Effector memory CD4-positive, alpha-beta T cell (primary cell): ENCODE results near the gene SLC11A1.

Experiments used
- DNase-seq, 3 donors: peaks; one replicate each; pipeline ENCODE4 v3.0.0-alpha.2; 2020
- H3K27ac ChIP-seq: 2 replicates; pipeline ENCODE4 v1.7.0; 2013; ENCODE audit warnings: mild to moderate bottlenecking, low read length, moderate library complexity; ENCODE audit not compliant: insufficient read depth, poor library complexity, severe bottlenecking
- H3K27me3 ChIP-seq: replicated peaks from 2 replicates; pipeline ENCODE4 v1.7.0; 2013; ENCODE audit warnings: mild to moderate bottlenecking, low read length; ENCODE audit not compliant: insufficient read depth, control insufficient read depth, poor library complexity, severe bottlenecking
- H3K36me3 ChIP-seq: 2 replicates; pipeline ENCODE4 v1.7.0; 2013; ENCODE audit warnings: mild to moderate bottlenecking, low read length, moderate library complexity; ENCODE audit not compliant: control insufficient read depth, insufficient read depth
- H3K4me1 ChIP-seq: 2 replicates; pipeline ENCODE4 v1.7.0; 2013; ENCODE audit warnings: low read length, mild to moderate bottlenecking; ENCODE audit not compliant: control insufficient read depth, insufficient read depth, poor library complexity, severe bottlenecking
- H3K4me3 ChIP-seq: 2 replicates; pipeline ENCODE4 v1.7.0; 2013; ENCODE audit warnings: low read length, low read depth, mild to moderate bottlenecking; ENCODE audit not compliant: insufficient read depth, poor library complexity, severe bottlenecking
- H3K9me3 ChIP-seq: 2 replicates; pipeline ENCODE4 v1.7.0; 2013; ENCODE audit warnings: mild to moderate bottlenecking, low read length, moderate library complexity; ENCODE audit not compliant: control insufficient read depth
- total RNA-seq, 3 donors: gene quantifications; one replicate each; lab custom pipeline; 2026; lab: John Stamatoyannopoulos, UW

SLC11A1 gene
- total RNA-seq: 1.2 to 5.8 (median 1.8) reads per million in 3 donors

GRCh38 chr2:218381916-218382366 is at the start of gene SLC11A1:
TSS of gene SLC11A1 (plus strand) at chr2:218382273. CDS start at chr2:218382369, 96 bp downstream.
- Histone ChIP-seq H3K27me3 (no peaks in the 10 kb centered on the region), H3K4me1 (no peaks in the 10 kb centered on the region), H3K4me3 (no peak within 1 kb of the TSS), H3K27ac (no peak within 1 kb of the TSS), H3K9me3 (no peaks in the 10 kb centered on the region), H3K36me3 (no peaks in the 10 kb centered on the region)
- no peak for DNase-seq

GRCh38 chr2:218332288-218332687 is 49.8 kb upstream of the SLC11A1 start:
- Histone ChIP-seq H3K27ac (no peak overlapping the region), H3K4me1 (no peaks in the 10 kb centered on the region), H3K27me3 (no peaks in the 10 kb centered on the region), H3K36me3 (no peaks in the 10 kb centered on the region), H3K9me3 (no peaks in the 10 kb centered on the region), H3K4me3 (no peak overlapping the region)
- DNase-seq: no peak

- Histone ChIP-seq H3K4me3 (no peak overlapping the region), H3K9me3 (no peaks in the 10 kb centered on the region), H3K27me3 (no peaks in the 10 kb centered on the region), H3K36me3 (no peaks in the 10 kb centered on the region), H3K27ac (no peak overlapping the region), H3K4me1 (no peaks in the 10 kb centered on the region)
- DNase-seq: no peak
Measured at GRCh38 chr2:218332920-218333645, 49.0 kb upstream of the SLC11A1 start.

GRCh38 chr2:218334531-218334930 is 47.5 kb upstream of the SLC11A1 start:
- no peaks in the 10 kb centered on the region for H3K9me3 ChIP-seq
- no peak overlapping the region for H3K27ac ChIP-seq
- no peak overlapping the region for H3K4me3 ChIP-seq
- H3K27me3 ChIP-seq: no peaks in the 10 kb centered on the region
- DNase-seq: no peak
- no peaks in the 10 kb centered on the region for H3K36me3 ChIP-seq
- no peaks in the 10 kb centered on the region for H3K4me1 ChIP-seq

- no peaks in the 10 kb centered on the region for H3K9me3 ChIP-seq
- H3K4me3 ChIP-seq: no peak overlapping the region
- H3K4me1 ChIP-seq: no peaks in the 10 kb centered on the region
- no peaks in the 10 kb centered on the region for H3K36me3 ChIP-seq
- no peaks in the 10 kb centered on the region for H3K27me3 ChIP-seq
- H3K27ac ChIP-seq: no peak overlapping the region
- DNase-seq: no peak
Measured at GRCh38 chr2:218340656-218341055, 41.4 kb upstream of the SLC11A1 start.

- no peaks in the 10 kb centered on the region for H3K9me3 ChIP-seq
- no peak overlapping the region for H3K4me3 ChIP-seq
Measured at GRCh38 chr2:218341381-218341780, 40.7 kb upstream of the SLC11A1 start.

GRCh38 chr2:218342837-218343236 is 39.2 kb upstream of the SLC11A1 start:
- H3K36me3 ChIP-seq: no peaks in the 10 kb centered on the region
- no peaks in the 10 kb centered on the region for H3K4me1 ChIP-seq
- no peak overlapping the region for H3K4me3 ChIP-seq
- H3K9me3 ChIP-seq: no peaks in the 10 kb centered on the region
- no peak for DNase-seq
- no peak overlapping the region for H3K27ac ChIP-seq
- no peaks in the 10 kb centered on the region for H3K27me3 ChIP-seq

More at GRCh38 chr2:218341381-218341780, 40.7 kb upstream of the SLC11A1 start:
- H3K4me1 ChIP-seq: no peaks in the 10 kb centered on the region
- no peaks in the 10 kb centered on the region for H3K36me3 ChIP-seq
- H3K27me3 ChIP-seq: no peaks in the 10 kb centered on the region
- H3K27ac ChIP-seq: no peak overlapping the region
- DNase-seq: no peak

- H3K4me3 ChIP-seq: no peak overlapping the region
- H3K9me3 ChIP-seq: no peaks in the 10 kb centered on the region
- H3K36me3 ChIP-seq: no peaks in the 10 kb centered on the region
- H3K27ac ChIP-seq: no peak overlapping the region
- H3K27me3 ChIP-seq: no peaks in the 10 kb centered on the region
- no peaks in the 10 kb centered on the region for H3K4me1 ChIP-seq
- no peak for DNase-seq
Measured at GRCh38 chr2:218343591-218343990, 38.5 kb upstream of the SLC11A1 start.

GRCh38 chr2:218344090-218344754 is 37.9 kb upstream of the SLC11A1 start:
- H3K9me3 ChIP-seq: no peaks in the 10 kb centered on the region
- no peaks in the 10 kb centered on the region for H3K4me1 ChIP-seq
- no peak for DNase-seq
- H3K4me3 ChIP-seq: no peak overlapping the region
- H3K27me3 ChIP-seq: no peaks in the 10 kb centered on the region
- H3K36me3 ChIP-seq: no peaks in the 10 kb centered on the region
- H3K27ac ChIP-seq: no peak overlapping the region

GRCh38 chr2:218344755-218345417 is 37.2 kb upstream of the SLC11A1 start:
- Histone ChIP-seq H3K4me1 (no peaks in the 10 kb centered on the region), H3K27ac (no peak overlapping the region), H3K4me3 (no peak overlapping the region), H3K36me3 (no peaks in the 10 kb centered on the region), H3K9me3 (no peaks in the 10 kb centered on the region), H3K27me3 (no peaks in the 10 kb centered on the region)
- DNase-seq: no peak
